Measurements from ENCODE around the gene SYK.

SYK gene

GRCh38 chr9:90826326-90827020, 24.9 kb downstream of the SYK start:
- DNase-seq: no peak

- DNase-seq: no peak
These were observed 25.7 kb downstream of the SYK start for GRCh38 chr9:90827181-90827871.

- DNase-seq: no peak
These were observed 28.4 kb downstream of the SYK start for GRCh38 chr9:90830051-90830450.

- DNase-seq: no peak
These were observed 29.4 kb downstream of the SYK start for GRCh38 chr9:90830977-90831376.

GRCh38 chr9:90832261-90832660, 30.6 kb downstream of the SYK start:
- no peak for DNase-seq

GRCh38 chr9:90834828-90835595, 33.4 kb downstream of the SYK start:
- no peak for DNase-seq

GRCh38 chr9:90836411-90837080, 34.9 kb downstream of the SYK start:
- DNase-seq: no peak

GRCh38 chr9:90838098-90838497, 36.5 kb downstream of the SYK start:
- DNase-seq: no peak

GRCh38 chr9:90838581-90839154, 37.0 kb downstream of the SYK start:
- no peak for DNase-seq

GRCh38 chr9:90839183-90839728, 37.6 kb downstream of the SYK start:
- no peak for DNase-seq

GRCh38 chr9:90840696-90841095, 39.1 kb downstream of the SYK start:
- no peak for DNase-seq

- DNase-seq: no peak
These were observed 39.6 kb downstream of the SYK start for GRCh38 chr9:90841213-90841612.

GRCh38 chr9:90841615-90842014, 40.0 kb downstream of the SYK start:
- no peak for DNase-seq

GRCh38 chr9:90842176-90842777, 40.7 kb downstream of the SYK start:
- no peak for DNase-seq

GRCh38 chr9:90842996-90843395, 41.4 kb downstream of the SYK start:
- no peak for DNase-seq

- DNase-seq: no peak
These were observed 41.9 kb downstream of the SYK start for GRCh38 chr9:90843525-90843924.

- DNase-seq: no peak
These were observed 42.7 kb downstream of the SYK start for GRCh38 chr9:90844326-90844725.

- DNase-seq: no peak
These were observed 45.3 kb downstream of the SYK start for GRCh38 chr9:90846770-90847419.

- DNase-seq: no peak
These were observed 46.4 kb downstream of the SYK start for GRCh38 chr9:90847971-90848370.

GRCh38 chr9:90848866-90849265, 47.2 kb downstream of the SYK start:
- DNase-seq: no peak

GRCh38 chr9:90851444-90851843, 49.8 kb downstream of the SYK start:
- no peak for DNase-seq

GRCh38 chr9:90853945-90854344, 52.3 kb downstream of the SYK start:
- no peak for DNase-seq

Data from NCI-H1930 (cell line).